Measurements from ENCODE around the gene TSPAN15.
"Not testable (repeated sequence)": the region's sequence is repeated elsewhere in the genome, so short reads cannot be mapped to it uniquely, and the experiment has no call there.

The TSPAN15 gene

GRCh38 chr10:69536521-69536920 is 85.3 kb downstream of the TSPAN15 start:
- not testable (repeated sequence) for DNase-seq

- DNase-seq, result no peak
Observed at GRCh38 chr10:69537449-69537848, 86.2 kb downstream of the TSPAN15 start.

GRCh38 chr10:69538461-69538860 is 87.2 kb downstream of the TSPAN15 start:
- DNase-seq, result no peak

- no peak for DNase-seq
Observed at GRCh38 chr10:69541463-69541862, 90.2 kb downstream of the TSPAN15 start.

- no peak for DNase-seq
Observed at GRCh38 chr10:69549959-69550358, 98.7 kb downstream of the TSPAN15 start.

GRCh38 chr10:69552268-69552667 is 101.0 kb downstream of the TSPAN15 start:
- no peak for DNase-seq

GRCh38 chr10:69553328-69553727 is 102.1 kb downstream of the TSPAN15 start:
- DNase-seq, result no peak

GRCh38 chr10:69554611-69555010 is 103.3 kb downstream of the TSPAN15 start:
- no peak for DNase-seq
